GM18498 (cell line): ENCODE measurements around the gene EPM2A.
"Not testable (repeated sequence)": the region's sequence is repeated elsewhere in the genome, so short reads cannot be mapped to it uniquely, and the experiment has no call there.

ENCODE experiments used
- ATAC-seq: cut with Tn5 transposase; IDR thresholded peaks from one replicate; pipeline ENCODE4 v1.9.1; 2021; ENCODE audit warnings: mild to moderate bottlenecking, moderate library complexity; ENCODE audit not compliant: unreplicated experiment

EPM2A gene

DNA sequence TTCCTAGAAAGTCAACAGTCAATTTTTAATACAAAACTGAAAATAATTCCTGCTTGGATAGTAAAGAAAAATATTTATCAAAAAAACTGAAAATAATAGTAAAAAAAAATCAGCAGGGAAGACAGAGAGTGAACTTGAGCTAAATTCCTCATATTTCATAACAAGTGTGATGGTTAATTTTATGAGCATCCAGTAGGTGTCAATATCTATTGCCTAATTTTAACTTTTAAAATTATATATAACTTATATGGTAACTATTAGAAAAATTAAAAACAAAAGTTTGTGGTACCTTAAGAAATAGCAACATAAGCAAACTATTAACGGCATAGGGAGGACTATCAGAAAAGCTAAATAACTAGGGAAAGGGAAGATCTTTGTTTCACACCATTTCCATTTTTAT, 2.1 kb downstream of the EPM2A start:
- no peak for ATAC-seq

DNA sequence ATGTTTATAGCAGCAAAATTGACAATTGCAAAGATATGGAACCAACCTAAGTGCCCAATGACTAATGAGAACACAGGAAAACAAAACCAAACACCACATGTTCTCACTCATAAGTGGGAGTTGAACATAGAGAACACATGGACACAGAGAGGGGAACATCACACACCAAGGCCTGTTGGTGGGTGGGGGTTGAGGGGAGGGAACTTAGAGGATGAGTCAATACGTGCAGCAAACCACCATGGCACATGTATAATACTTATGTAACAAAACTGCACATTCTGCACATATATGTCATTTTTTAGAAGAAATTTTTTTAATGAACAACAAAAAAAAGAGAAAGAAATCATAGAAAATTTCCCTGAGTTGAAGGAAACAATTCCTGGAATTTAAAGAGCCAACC, 3.9 kb downstream of the EPM2A start:
- ATAC-seq = no peak

DNA sequence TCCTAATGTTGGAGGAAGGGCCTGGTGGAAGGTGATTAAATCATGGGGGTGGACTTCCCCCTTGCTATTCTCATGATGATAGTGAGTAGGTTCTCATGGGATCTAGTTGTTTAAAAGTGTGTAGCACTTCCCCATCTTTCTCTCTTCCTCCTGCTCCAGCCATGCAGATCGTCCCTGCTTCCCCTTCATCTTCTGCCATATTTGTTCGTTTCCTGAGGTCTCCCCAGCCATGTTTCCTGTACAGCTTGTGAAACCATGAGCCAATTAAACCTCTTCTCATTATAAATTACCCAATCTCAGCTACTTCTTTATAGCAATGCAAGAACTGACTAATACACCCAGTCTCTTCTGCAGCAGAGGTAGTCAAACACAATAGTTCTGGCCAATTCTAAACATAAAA, 5.4 kb downstream of the EPM2A start:
- ATAC-seq = no peak

DNA sequence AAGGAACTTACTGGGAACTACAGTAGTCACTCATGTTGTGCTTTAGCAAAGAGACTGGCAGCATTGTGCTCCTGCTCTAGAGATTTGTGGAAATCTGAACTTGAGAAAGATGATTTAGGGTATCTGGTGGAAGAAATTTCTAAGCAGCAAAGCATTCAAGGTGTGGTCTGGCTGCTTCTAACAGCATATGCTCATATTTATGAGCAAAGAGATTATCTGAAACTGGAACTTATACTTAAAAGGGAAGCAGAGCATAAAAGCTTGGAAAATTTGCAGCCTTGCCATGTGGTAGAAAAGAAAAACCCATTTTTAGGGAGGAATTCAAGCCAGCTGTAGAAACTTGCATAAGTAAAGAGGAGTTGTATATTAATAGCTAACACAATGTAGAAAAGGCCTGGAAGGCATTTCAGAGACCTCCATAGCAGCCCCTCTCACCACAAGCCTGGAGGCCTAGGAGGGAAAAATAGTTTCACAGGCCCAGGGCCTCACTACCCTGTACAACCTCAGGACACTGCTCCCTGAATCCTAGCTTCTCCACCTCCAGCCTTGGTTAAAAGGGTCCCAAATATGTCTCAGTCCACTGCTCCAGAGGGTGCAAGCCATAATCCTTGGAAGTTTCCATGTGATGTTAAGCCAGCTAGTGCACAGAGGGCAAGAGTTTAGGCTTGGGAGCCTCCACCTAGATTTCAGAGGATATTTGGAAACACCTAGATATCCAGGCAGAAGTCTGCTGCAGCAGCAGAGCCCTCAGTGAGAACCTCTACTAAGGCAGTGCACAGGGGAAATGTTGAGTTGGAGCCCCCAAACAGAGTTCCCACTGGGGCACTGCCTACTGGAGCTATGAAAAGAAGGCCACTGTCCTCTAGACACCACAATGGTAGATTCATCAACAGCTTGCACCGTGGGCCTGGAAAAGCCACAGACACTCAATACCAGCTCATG, 6.6 kb downstream of the EPM2A start:
- ATAC-seq = no peak

DNA sequence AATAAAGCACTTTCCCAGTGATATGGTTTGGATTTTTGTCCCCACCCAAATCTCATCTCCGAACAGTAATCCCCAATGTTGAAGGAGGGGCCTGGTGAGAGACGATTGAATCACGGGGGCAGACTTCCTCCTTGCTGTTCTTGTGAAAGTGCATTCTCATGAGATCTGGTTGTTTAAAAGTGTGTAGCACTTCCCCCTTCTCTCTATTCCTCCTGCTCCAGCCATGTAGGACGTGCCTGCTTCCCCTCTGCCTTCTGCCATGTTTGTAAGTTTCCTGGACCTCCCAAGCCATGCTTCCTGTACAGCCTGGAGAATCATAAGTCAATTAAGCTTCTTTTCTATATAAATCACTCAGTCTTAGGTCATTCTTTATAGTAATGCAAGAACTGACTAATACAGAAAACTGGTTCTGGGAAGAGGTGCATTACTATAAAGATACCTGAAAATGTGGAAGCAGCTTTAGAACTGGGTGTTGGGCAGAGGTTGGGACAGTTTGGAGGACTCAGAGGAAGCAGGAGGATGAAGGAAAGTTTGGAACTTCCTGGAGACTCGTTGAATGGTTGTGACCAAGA, 7.4 kb downstream of the EPM2A start:
- ATAC-seq = no peak

DNA sequence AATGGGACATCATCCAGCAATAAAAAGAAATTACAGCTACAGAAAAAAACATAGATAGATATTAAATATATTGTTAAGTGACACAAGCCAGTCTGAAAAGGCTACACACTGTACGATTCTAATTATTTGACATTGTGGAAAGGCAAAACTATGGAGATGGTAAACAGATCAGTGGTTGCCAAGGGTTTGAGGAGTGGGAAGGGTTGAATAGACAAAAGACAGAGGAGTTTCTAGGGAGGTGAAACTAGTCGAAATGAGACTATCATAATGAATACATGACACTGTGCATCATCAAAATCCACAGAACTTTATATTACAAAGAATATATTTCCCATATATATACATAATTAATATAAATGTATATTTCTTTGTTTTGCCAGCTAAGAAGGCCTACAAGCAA, 9.8 kb downstream of the EPM2A start:
- ATAC-seq = no peak

DNA sequence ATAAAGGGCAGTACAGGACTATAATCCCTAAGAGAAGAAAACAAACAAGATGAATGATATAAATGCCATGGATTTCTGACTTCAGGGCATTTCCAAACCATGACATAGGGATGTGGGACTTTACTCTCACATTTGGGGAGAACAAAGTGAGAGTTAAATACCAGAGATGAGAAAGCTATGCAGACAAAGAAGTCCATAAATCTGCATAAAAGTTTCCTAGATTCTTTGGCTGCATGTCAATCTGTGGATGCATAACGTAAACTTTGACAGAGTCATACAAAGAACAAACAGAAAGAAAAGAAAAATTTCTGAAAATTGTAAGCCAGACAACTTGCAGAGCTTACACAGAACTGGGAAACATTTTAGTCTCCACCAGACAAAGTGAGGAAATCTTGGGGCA, 11.7 kb downstream of the EPM2A start:
- ATAC-seq = no peak

DNA sequence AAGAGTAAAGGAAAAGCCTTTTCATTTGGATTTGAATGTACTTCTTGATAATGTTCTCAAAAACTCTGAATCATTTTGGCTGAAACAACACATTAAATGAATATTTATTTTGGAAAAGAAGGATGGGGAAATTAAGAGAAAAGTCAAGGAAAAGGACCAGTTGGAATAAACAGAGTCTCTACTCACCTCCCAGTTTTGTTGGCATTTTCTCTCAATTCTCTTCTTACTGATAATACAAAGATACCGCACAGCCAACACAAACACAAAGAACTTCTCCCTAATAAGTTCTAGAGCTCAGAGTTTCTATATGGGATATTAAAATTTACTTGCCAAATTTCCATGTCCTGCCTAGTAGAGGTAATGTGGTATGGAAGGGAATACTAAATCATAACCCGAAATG, 13.1 kb downstream of the EPM2A start:
- ATAC-seq = no peak

DNA sequence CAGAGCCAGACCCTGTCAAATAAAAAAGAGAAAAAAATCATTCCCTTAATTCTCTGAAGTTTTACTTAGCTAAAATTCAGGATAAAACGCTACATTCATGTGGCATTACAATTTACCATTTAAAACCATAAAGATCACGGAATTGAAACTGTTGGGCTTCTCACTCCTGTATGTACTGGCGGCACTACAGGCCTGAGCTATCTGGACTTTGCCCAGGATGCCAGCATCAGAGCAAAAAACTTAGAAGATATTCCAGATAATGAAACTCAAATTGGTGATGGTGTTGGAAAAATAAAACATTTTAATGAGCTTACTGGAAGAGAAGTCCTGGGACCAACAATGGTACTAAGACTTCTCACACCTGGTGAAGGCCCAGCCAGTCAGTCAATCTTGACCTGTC, 14.2 kb downstream of the EPM2A start:
- ATAC-seq = no peak

DNA sequence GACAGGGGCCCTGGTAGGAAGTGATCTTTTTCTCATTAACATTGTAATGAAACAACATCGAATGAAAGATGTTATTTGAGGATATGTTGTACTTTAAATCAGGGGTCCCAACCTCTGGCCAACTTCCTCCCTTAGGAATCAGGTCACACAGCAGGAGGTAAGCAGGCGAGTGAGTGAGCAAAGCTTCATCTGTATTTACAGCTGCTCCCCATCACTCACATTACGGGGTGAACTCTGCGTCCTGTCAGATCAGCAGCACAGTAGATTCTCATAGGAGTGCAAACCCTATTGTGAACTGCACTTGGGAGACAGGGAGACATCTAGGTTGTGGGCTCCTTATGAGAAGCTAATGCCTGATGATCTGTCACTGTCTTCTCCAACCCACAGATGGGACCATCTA, 19.9 kb downstream of the EPM2A start:
- no peak for ATAC-seq

DNA sequence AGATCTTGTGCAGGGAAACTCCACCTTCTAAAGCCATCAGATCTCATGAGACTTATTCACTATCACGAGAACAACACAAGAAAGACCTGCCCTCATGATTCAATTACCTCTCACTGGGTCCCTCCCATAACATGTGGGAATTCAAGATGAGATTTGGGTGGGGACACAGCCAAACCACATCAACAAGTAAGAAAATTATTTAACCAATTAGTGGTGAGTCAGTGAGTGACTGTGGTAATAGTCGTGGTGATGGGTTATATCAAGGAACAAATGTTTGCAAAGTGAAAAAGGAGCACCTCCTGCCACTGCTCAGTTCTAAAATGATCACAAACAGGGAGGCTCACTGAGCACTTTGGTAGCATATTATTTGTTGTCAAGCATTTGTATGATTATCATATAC, 20.6 kb downstream of the EPM2A start:
- no peak for ATAC-seq

DNA sequence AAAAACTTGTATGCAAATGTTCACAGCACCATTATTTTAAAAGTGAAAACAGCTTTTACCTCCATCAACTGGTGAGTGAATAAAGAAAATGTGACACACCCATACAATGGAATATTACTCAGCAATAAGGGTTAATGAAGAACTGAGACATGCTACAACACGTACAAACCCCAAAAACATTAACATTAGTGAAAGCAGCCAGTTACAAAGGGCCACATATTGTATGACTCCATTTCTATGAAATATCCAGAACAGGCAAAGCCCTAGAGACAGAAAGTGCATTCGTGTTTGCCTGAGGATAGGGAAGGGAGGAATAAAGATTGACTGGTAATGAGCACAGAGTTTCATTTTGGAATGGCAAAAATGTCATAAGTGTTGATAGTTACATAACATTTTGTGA, 21.5 kb downstream of the EPM2A start:
- ATAC-seq = no peak

DNA sequence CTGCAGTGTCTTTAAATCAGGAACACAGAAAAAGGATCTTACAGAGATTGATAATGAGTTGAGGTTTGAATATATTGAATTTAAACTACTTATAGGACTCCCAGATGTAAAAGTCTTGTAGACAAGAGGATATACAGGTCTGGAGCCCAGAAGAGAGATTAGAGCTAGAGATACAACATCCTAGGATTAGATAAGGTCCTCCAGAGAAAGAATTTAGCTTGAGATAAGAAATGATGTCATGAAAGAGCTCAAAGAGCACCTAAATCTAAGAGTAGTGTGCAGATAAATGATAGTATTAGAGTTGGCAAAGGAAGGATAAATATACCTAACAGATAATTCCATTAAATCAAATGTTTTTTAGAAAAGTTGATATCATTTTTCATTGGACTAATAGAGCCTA, 23.9 kb downstream of the EPM2A start:
- no peak for ATAC-seq

DNA sequence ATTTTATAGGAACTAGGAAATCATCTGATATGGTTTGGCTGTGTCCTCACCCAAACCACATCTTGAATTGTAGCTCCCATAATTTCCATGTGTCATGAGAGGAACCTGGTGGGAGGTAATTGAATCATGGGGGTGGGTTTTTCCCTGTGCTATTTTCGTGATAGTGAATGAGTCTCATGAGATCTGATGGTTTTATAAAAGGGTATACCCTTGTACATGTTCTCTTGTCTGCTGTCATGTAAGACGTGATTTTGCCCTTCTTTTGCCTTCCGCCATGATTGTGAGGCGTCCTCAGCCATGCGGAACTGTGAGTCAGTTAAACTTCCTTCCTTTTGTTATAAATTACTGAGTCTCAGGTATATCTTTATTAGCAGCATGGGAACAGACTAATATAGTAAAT, 27.9 kb downstream of the EPM2A start:
- ATAC-seq = no peak

DNA sequence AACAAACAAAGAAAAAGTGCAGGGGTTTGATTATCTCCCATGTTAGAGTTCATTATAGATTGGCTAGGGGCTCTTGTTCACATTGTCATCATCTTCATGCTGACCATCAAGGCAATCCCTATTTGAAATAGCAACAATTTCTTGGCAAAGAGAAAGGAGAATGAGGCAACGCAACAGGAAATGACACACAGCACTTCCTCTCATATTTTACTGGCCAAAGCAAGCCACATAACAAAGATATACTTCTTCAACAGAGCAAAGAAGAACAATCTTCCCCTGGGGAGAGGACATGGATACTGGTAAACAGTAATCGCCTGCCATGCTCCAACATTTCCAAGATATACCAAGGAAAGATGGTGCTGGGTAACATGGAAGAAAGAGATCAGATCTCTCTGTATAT, 29.8 kb downstream of the EPM2A start:
- no peak for ATAC-seq

DNA sequence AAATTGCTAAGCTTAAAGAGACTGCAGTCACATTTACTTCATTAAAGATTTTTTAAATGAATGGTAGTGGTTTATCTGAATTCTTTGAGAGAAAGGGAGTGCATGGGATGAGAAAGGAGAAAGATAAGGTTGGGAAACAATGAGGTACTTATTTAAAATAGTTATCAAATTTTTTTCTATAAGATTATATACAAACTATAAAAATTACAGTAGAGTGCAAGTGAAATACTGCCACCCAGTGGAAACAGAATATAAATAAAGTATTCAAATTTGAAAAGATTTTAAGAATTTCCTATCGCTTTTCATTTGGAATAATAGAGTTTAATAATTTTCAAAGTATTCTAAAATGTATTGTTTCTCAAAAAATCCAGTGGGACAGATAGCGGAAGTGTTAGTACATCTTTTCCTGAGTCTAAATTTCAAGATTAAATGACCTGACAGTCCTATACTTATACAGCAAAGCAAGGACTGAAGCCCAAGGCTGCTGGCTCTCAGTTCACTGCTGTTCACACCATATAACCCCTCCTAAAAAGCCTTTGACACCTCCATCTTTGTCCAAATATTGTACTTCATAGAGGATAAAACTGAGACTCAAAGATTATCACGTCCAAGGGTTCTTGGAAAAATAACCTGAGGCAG, 31.1 kb downstream of the EPM2A start:
- ATAC-seq = no peak

DNA sequence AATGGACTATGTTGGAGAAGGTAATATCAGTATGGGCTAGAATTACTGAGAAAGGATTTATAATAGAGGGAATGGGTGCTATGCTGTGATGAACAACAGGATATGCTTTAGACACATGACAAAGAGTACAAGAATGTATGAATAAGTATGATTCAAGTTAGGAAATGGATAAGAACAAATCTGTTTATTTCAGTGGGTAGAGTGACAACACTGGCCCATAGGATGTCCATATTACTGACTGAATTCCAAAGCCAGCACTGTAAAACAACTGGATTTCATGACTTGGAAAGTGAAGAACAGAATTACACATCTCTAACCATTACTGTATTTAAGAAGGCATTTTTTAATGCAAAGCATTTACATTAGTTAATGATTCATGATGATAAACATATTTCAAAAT, 35.9 kb downstream of the EPM2A start:
- ATAC-seq = no peak

DNA sequence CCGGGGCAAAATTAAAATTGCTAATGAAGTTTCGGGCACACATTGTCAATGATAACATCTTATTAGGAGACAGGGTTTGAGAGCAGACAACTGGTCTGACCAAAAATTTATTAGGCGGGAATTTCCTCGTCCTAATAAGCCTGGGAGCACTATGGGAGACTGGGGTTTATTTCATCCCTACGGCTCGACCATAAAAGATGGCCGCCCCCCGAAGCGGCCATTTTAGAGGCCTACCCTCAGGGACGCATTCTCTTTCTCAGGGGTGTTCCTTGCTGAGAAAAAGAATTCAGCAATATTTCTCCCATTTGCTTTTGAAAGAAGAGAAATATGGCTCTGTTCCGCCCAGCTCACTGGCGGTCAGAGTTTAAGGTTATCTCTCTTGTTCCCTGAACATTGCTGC, 37.9 kb downstream of the EPM2A start:
- not testable (repeated sequence) for ATAC-seq

DNA sequence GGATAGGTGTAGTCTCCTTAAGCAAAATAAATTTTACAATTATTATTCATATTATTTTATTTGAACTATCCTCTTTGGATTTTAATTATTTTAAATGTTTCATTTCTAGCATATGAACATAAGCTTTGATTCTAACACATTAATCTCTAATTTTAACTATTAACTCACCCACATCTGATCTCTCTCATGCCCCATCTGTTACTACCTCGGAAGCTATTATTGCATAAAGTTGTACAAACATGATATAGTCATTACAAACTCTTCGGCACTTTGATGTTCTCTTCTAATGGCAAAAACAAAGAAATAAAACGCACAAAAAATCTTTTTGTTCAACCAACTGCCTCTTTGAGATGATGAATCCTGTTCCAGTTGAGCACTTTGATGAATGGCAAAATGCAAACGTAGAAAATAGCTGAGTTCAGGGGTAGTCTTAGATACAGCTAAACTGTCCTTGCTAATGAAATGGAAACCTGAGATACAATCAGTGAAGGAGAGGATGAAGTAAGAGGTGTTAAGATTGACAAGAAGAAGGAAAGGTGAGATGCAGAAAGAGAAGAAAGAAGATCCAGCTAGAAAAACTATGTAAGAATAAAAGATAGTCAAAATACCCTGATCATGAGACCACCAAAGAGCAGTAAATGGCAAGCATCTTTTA, 41.1 kb downstream of the EPM2A start:
- no peak for ATAC-seq

DNA sequence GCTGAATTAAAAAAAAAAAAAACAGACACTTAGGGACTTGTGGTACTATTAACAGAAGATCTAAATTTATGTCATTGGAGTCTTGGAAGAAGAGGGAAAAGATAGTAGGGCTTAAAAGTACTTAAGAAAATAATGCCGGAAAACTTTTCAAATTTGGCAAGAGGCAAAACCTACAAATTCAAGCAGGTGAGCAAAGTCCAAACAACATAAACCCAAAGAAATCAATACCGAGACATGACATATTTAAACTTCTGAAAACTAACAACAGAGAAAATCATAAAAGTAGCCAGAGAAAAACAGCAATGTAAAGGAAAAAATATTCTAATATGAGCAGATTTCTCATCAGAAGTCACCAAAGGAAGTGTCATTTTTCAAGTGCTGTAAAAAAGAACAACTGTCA, 44.4 kb downstream of the EPM2A start:
- no peak for ATAC-seq

DNA sequence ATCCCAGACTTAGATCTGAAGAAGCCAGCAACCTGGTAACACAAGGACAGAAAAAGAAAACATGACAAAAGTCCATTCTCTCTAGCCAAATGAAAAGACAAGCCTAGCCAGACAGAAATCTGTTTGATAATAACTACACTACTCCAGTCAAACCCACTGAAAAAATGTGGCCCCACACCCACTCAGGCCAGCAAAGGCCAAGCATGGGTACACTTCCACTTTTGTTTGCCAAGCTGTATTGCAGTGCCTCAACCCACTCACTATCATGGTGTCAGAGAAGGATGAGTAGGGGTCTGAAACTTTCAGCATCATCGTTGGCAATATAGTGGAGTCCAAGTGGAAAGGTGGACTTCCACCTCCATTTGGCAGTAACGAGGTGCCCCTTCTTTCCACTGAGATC, 45.8 kb downstream of the EPM2A start:
- ATAC-seq = no peak

DNA sequence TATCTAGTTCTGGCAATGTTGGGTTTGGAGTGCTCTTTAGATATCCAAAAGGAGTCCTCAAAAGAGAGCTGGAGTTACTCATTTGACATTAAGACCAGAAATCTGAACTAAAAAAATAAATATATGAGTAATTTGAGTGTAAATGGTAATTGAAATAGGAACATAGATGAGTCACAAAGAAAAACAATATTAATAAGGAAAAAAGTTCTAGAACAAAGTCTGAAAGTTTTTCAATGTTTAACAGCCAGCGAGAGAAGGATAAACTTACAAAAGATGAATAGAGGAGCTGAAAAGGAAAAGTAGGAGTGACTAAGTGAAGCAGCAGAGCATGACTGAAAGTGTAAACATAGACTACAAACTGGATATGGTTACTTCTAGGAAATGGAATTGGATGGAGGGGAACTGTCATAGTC, 46.8 kb downstream of the EPM2A start:
- ATAC-seq = no peak
